ENCODE results near the gene KRABD2.
"Not testable (repeated sequence)": the region's sequence is repeated elsewhere in the genome, so short reads cannot be mapped to it uniquely, and the experiment has no call there.

Gene KRABD2

DNA sequence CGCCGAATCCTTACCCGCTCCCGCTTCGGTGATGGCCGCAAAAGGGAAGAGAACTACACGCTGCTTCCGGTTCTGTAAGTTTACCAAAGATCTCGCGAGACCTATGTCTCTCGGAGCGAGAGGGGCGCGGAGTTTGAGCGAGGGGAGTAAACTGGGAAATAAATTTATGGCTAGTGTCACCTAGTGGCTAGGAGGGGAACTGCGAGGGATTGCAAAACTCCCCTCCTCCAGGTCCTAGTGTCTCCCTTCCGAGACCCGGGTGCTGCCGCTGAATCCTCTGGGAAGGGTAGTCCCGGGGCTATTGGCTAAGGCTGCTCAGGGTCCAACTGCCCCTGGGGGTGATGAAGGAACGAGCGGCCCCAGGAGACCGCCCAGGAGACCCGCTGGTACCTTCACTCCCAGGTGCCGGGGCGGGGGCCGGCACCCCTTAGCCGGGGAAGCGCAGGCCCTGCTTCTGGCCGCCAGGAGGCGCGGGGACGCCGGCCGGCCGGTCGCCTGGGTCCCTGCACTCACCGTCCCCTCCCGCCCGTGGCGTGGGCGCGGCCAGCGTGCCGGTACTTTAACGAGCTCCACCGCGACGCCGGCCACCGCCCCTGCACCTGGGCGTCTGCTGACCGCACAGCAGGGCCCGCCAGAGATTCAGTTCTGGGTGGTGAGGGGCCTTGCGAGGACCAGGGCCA lies 6.8 kb upstream of the KRABD2 start, which contains the start of gene RPL26:
RPL26 (minus strand) TSS at position 51 of the 680 bp plus-strand sequence. CDS start 883 bp downstream, outside the sequence.
- Mint-ChIP-seq H3K4me3 (peak within 1 kb of the TSS; percentile 96), H3K27ac (peak within 1 kb of the TSS; percentile 98), H3K4me1 (ENCODE audit: unreplicated experiment) (peaks cover 29% of the 10 kb centered on the region), H3K9me3 (no peaks in the 10 kb centered on the region), H3K36me3 (peaks cover 24% of the 10 kb centered on the region), H3K27me3 (no peaks in the 10 kb centered on the region)
- DNase-seq (ENCODE audit: extremely low spot score, unreplicated experiment) = peak; percentile 94
- TF ChIP-seq, protein P1, sequence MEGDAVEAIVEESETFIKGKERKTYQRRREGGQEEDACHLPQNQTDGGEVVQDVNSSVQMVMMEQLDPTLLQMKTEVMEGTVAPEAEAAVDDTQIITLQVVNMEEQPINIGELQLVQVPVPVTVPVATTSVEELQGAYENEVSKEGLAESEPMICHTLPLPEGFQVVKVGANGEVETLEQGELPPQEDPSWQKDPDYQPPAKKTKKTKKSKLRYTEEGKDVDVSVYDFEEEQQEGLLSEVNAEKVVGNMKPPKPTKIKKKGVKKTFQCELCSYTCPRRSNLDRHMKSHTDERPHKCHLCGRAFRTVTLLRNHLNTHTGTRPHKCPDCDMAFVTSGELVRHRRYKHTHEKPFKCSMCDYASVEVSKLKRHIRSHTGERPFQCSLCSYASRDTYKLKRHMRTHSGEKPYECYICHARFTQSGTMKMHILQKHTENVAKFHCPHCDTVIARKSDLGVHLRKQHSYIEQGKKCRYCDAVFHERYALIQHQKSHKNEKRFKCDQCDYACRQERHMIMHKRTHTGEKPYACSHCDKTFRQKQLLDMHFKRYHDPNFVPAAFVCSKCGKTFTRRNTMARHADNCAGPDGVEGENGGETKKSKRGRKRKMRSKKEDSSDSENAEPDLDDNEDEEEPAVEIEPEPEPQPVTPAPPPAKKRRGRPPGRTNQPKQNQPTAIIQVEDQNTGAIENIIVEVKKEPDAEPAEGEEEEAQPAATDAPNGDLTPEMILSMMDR (conservative IDR thresholded peaks at IDR 0.05) = peak; percentile 99

- Mint-ChIP-seq H3K27ac (peak overlapping the region; percentile 98), H3K36me3 (peaks cover 24% of the 10 kb centered on the region), H3K27me3 (no peaks in the 10 kb centered on the region), H3K9me3 (no peaks in the 10 kb centered on the region), H3K4me1 (ENCODE audit: unreplicated experiment) (peaks cover 29% of the 10 kb centered on the region), H3K4me3 (peak overlapping the region; percentile 96)
- TF ChIP-seq, protein P1 (conservative IDR thresholded peaks at IDR 0.05) = no peak
- DNase-seq (ENCODE audit: extremely low spot score, unreplicated experiment) = no peak
Observed at GRCh38 chr17:8382880-8383142, 6.3 kb upstream of the KRABD2 start.

DNA sequence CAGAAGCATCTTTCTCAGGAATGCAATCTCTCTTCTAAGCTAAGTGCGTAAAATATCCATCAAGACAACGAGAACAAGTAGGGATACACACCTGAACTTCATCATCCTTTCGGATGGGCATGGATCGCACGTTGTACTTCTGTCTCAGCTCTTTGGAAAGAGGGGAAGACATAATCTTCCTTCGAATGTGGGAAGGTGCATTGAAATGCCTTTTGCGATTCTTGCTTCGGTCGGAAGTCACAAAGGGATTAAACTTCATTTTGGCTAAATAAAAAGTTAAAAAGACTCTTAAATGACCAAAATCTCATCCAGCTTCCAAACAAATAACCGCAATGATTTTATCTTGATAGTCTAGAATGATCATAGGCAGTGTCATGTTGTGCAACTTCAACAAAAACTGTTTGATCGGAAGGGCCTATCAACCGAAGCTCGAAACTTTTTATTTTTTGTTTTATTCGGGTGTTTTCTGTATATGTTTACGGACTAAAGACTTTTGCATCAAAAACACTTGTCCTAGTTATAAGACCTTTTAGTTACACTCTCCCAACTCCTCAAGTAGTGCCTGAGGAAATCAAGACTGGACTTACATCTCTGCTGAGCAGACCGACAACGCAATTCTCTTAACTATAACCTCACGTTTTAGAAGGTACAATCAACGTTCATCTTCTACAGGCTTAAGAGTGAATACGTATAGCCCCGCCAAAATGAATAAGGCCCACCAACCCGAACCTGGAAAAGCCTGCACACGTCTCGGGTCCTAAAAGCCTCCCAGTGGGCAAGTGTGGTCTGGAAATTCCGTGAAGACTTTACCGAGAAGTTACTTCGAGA lies 5.8 kb upstream of the KRABD2 start:
- TF ChIP-seq, protein P1 (conservative IDR thresholded peaks at IDR 0.05) = no peak
- H3K4me3 Mint-ChIP-seq = peak overlapping the region; percentile 96
- H3K27me3 Mint-ChIP-seq = no peaks in the 10 kb centered on the region
- H3K36me3 Mint-ChIP-seq = peaks cover 28% of the 10 kb centered on the region
- H3K9me3 Mint-ChIP-seq = no peaks in the 10 kb centered on the region
- H3K4me1 Mint-ChIP-seq (ENCODE audit: unreplicated experiment) = peaks cover 32% of the 10 kb centered on the region
- DNase-seq (ENCODE audit: extremely low spot score, unreplicated experiment) = no peak
- peak overlapping the region; percentile 98 for H3K27ac Mint-ChIP-seq

- TF ChIP-seq, protein P1 (conservative IDR thresholded peaks at IDR 0.05) = no peak
- Mint-ChIP-seq H3K36me3 (peaks cover 35% of the 10 kb centered on the region), H3K9me3 (no peaks in the 10 kb centered on the region), H3K27ac (no peak overlapping the region), H3K4me3 (peak overlapping the region; percentile 96), H3K4me1 (ENCODE audit: unreplicated experiment) (peaks cover 29% of the 10 kb centered on the region), H3K27me3 (no peaks in the 10 kb centered on the region)
- no peak for DNase-seq (ENCODE audit: extremely low spot score, unreplicated experiment)
Observed at GRCh38 chr17:8380049-8380448, 3.5 kb upstream of the KRABD2 start.

DNA sequence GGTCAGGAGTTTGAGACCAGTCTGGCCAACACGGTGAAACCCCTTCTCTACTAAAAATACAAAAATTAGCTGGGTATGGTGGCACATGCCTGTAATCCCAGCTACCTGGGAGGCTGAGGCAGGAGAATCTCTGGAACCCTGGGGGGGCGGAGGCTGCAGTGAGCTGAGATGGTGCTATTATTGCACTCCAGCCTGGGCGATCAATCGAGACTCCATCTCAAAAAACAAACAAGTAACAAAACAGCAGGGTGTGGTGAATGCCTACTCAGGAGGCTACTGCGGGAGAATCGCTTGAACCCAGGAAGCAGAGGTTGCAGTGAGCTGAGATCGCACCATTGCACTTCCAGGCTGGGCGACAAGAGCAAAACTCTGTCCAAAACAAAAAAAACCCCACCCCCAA lies 1.6 kb upstream of the KRABD2 start:
- Mint-ChIP-seq H3K36me3 (peaks cover 33% of the 10 kb centered on the region), H3K4me1 (ENCODE audit: unreplicated experiment) (peaks cover 26% of the 10 kb centered on the region), H3K27ac (peak overlapping the region; percentile 93)
- H3K27me3 Mint-ChIP-seq; H3K4me3 Mint-ChIP-seq; H3K9me3 Mint-ChIP-seq; DNase-seq (ENCODE audit: extremely low spot score, unreplicated experiment): not testable (repeated sequence)

DNA sequence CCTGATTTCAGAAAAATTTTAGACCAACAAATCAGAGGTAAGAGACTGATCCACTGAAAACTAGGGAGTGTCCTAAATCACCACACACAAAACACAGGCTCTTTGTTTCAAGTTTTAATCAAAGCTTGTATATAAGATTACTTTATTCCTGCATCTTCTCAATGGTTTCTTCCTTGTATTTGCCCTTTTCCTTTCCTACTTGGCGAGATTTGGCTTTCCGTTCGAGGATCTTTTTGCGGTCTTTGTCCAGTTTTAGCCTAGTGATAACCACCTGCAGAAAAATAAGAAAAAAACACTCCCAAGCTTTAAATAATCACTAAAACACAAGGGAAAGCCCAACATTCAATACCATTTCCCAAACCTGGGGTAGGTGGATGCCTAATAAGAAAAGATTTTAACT lies 918 bp upstream of the KRABD2 start:
- Mint-ChIP-seq H3K4me3 (peak overlapping the region; percentile 87), H3K9me3 (no peaks in the 10 kb centered on the region), H3K4me1 (ENCODE audit: unreplicated experiment) (peaks cover 22% of the 10 kb centered on the region), H3K36me3 (peaks cover 27% of the 10 kb centered on the region), H3K27ac (peak overlapping the region; percentile 93), H3K27me3 (no peaks in the 10 kb centered on the region)
- TF ChIP-seq, protein P1 (conservative IDR thresholded peaks at IDR 0.05) = no peak
- no peak for DNase-seq (ENCODE audit: extremely low spot score, unreplicated experiment)
